ENCODE measurements around the gene TFE3.

The TFE3 gene

GRCh38 chrX:49043220-49043986 is at the start of gene TFE3:
Gene TFE3, minus strand, starts transcription at chrX:49043357. Its CDS starts 131 bp downstream, at chrX:49043226.
- H3K4me1 ChIP-seq (ENCODE audit: control insufficient read depth, insufficient read depth, low read length), result peaks cover 6% of the 10 kb centered on the region
- H3K27me3 ChIP-seq (ENCODE audit: control insufficient read depth, insufficient read depth, low read length), result no peaks in the 10 kb centered on the region
- peak within 1 kb of the TSS; percentile 83 for H3K4me3 ChIP-seq (ENCODE audit: low read depth, low read length)
- peaks cover 13% of the 10 kb centered on the region for H3K36me3 ChIP-seq (ENCODE audit: control insufficient read depth, insufficient read depth, low read length)
- peak within 1 kb of the TSS; percentile 94 for H3K9ac ChIP-seq (ENCODE audit: low read depth, low read length)
- no peaks in the 10 kb centered on the region for H3K9me3 ChIP-seq (ENCODE audit: control insufficient read depth, insufficient read depth, low read length)

- no peaks in the 10 kb centered on the region for H3K27me3 ChIP-seq (ENCODE audit: control insufficient read depth, insufficient read depth, low read length)
- no peaks in the 10 kb centered on the region for H3K9me3 ChIP-seq (ENCODE audit: control insufficient read depth, insufficient read depth, low read length)
- no peak overlapping the region for H3K4me3 ChIP-seq (ENCODE audit: low read depth, low read length)
- no peaks in the 10 kb centered on the region for H3K36me3 ChIP-seq (ENCODE audit: control insufficient read depth, insufficient read depth, low read length)
- no peak overlapping the region for H3K9ac ChIP-seq (ENCODE audit: low read depth, low read length)
- no peaks in the 10 kb centered on the region for H3K4me1 ChIP-seq (ENCODE audit: control insufficient read depth, insufficient read depth, low read length)
These were observed 46.4 kb upstream of the TFE3 start for GRCh38 chrX:49089553-49089952.

- Histone ChIP-seq H3K4me3 (ENCODE audit: low read depth, low read length) (no peak overlapping the region), H3K27me3 (ENCODE audit: control insufficient read depth, insufficient read depth, low read length) (no peaks in the 10 kb centered on the region), H3K36me3 (ENCODE audit: control insufficient read depth, insufficient read depth, low read length) (no peaks in the 10 kb centered on the region), H3K9ac (ENCODE audit: low read depth, low read length) (no peak overlapping the region), H3K4me1 (ENCODE audit: control insufficient read depth, insufficient read depth, low read length) (no peaks in the 10 kb centered on the region), H3K9me3 (ENCODE audit: control insufficient read depth, insufficient read depth, low read length) (no peaks in the 10 kb centered on the region)
These were observed 39.2 kb upstream of the TFE3 start for GRCh38 chrX:49082271-49082871.

GRCh38 chrX:49079489-49080428 is 36.6 kb upstream of the TFE3 start, which contains the start of gene WDR45:
Gene WDR45, minus strand, starts transcription at chrX:49079887. Its CDS starts 1,792 bp downstream, at chrX:49078095.
- H3K9ac ChIP-seq (ENCODE audit: low read depth, low read length), result peak within 1 kb of the TSS; percentile 65
- no peaks in the 10 kb centered on the region for H3K9me3 ChIP-seq (ENCODE audit: control insufficient read depth, insufficient read depth, low read length)

GRCh38 chrX:49077941-49078340 is 34.8 kb upstream of the TFE3 start:
- Histone ChIP-seq H3K9ac (ENCODE audit: low read depth, low read length) (no peak overlapping the region), H3K9me3 (ENCODE audit: control insufficient read depth, insufficient read depth, low read length) (no peaks in the 10 kb centered on the region), H3K4me1 (ENCODE audit: control insufficient read depth, insufficient read depth, low read length) (no peaks in the 10 kb centered on the region), H3K27me3 (ENCODE audit: control insufficient read depth, insufficient read depth, low read length) (no peaks in the 10 kb centered on the region), H3K4me3 (ENCODE audit: low read depth, low read length) (no peak overlapping the region), H3K36me3 (ENCODE audit: control insufficient read depth, insufficient read depth, low read length) (no peaks in the 10 kb centered on the region)

More at GRCh38 chrX:49079489-49080428, 36.6 kb upstream of the TFE3 start, which contains the start of gene WDR45:
- Histone ChIP-seq H3K27me3 (ENCODE audit: control insufficient read depth, insufficient read depth, low read length) (no peaks in the 10 kb centered on the region), H3K4me1 (ENCODE audit: control insufficient read depth, insufficient read depth, low read length) (no peaks in the 10 kb centered on the region), H3K36me3 (ENCODE audit: control insufficient read depth, insufficient read depth, low read length) (no peaks in the 10 kb centered on the region), H3K4me3 (ENCODE audit: low read depth, low read length) (peak within 1 kb of the TSS; percentile 77)

- Histone ChIP-seq H3K4me3 (ENCODE audit: low read depth, low read length) (no peak overlapping the region), H3K36me3 (ENCODE audit: control insufficient read depth, insufficient read depth, low read length) (peaks cover 3% of the 10 kb centered on the region), H3K9ac (ENCODE audit: low read depth, low read length) (no peak overlapping the region), H3K9me3 (ENCODE audit: control insufficient read depth, insufficient read depth, low read length) (no peaks in the 10 kb centered on the region), H3K4me1 (ENCODE audit: control insufficient read depth, insufficient read depth, low read length) (no peaks in the 10 kb centered on the region), H3K27me3 (ENCODE audit: control insufficient read depth, insufficient read depth, low read length) (no peaks in the 10 kb centered on the region)
These were observed 32.2 kb upstream of the TFE3 start for GRCh38 chrX:49075347-49075746.

GRCh38 chrX:49073601-49074575 is 30.7 kb upstream of the TFE3 start, which contains the start of gene PRAF2:
Gene PRAF2, minus strand, starts transcription at chrX:49074002. Its CDS starts 15 bp downstream, at chrX:49073987.
- Histone ChIP-seq H3K4me3 (ENCODE audit: low read depth, low read length) (peak within 1 kb of the TSS; percentile 73), H3K36me3 (ENCODE audit: control insufficient read depth, insufficient read depth, low read length) (peaks cover 3% of the 10 kb centered on the region), H3K27me3 (ENCODE audit: control insufficient read depth, insufficient read depth, low read length) (no peaks in the 10 kb centered on the region), H3K9ac (ENCODE audit: low read depth, low read length) (peak within 1 kb of the TSS; percentile 24), H3K9me3 (ENCODE audit: control insufficient read depth, insufficient read depth, low read length) (no peaks in the 10 kb centered on the region), H3K4me1 (ENCODE audit: control insufficient read depth, insufficient read depth, low read length) (no peaks in the 10 kb centered on the region)

- Histone ChIP-seq H3K9ac (ENCODE audit: low read depth, low read length) (no peak overlapping the region), H3K4me1 (ENCODE audit: control insufficient read depth, insufficient read depth, low read length) (no peaks in the 10 kb centered on the region), H3K36me3 (ENCODE audit: control insufficient read depth, insufficient read depth, low read length) (peaks cover 3% of the 10 kb centered on the region), H3K9me3 (ENCODE audit: control insufficient read depth, insufficient read depth, low read length) (no peaks in the 10 kb centered on the region), H3K27me3 (ENCODE audit: control insufficient read depth, insufficient read depth, low read length) (no peaks in the 10 kb centered on the region), H3K4me3 (ENCODE audit: low read depth, low read length) (peak overlapping the region; percentile 73)
These were observed 29.5 kb upstream of the TFE3 start for GRCh38 chrX:49072712-49073095.

GRCh38 chrX:49071877-49072711 is 28.9 kb upstream of the TFE3 start:
- H3K4me3 ChIP-seq (ENCODE audit: low read depth, low read length), result peak overlapping the region; percentile 73
- H3K9me3 ChIP-seq (ENCODE audit: control insufficient read depth, insufficient read depth, low read length), result no peaks in the 10 kb centered on the region
- H3K9ac ChIP-seq (ENCODE audit: low read depth, low read length), result no peak overlapping the region

GRCh38 chrX:49070988-49071387 is 27.8 kb upstream of the TFE3 start:
- H3K4me3 ChIP-seq (ENCODE audit: low read depth, low read length), result no peak overlapping the region
- no peaks in the 10 kb centered on the region for H3K9me3 ChIP-seq (ENCODE audit: control insufficient read depth, insufficient read depth, low read length)
- H3K9ac ChIP-seq (ENCODE audit: low read depth, low read length), result no peak overlapping the region
- H3K4me1 ChIP-seq (ENCODE audit: control insufficient read depth, insufficient read depth, low read length), result no peaks in the 10 kb centered on the region
- H3K36me3 ChIP-seq (ENCODE audit: control insufficient read depth, insufficient read depth, low read length), result peaks cover 3% of the 10 kb centered on the region
- H3K27me3 ChIP-seq (ENCODE audit: control insufficient read depth, insufficient read depth, low read length), result no peaks in the 10 kb centered on the region

More at GRCh38 chrX:49071877-49072711, 28.9 kb upstream of the TFE3 start:
- no peaks in the 10 kb centered on the region for H3K4me1 ChIP-seq (ENCODE audit: control insufficient read depth, insufficient read depth, low read length)
- peaks cover 3% of the 10 kb centered on the region for H3K36me3 ChIP-seq (ENCODE audit: control insufficient read depth, insufficient read depth, low read length)
- H3K27me3 ChIP-seq (ENCODE audit: control insufficient read depth, insufficient read depth, low read length), result no peaks in the 10 kb centered on the region
